Mesenteric fat pad (tissue), 1 donor: ENCODE measurements around the gene IL26. TPM values are rescaled to one million over a fixed set of nuclear protein-coding genes. Genes with fewer than 3 reads are reported as not detected.

Source experiments
- DNase-seq: peaks from one replicate; pipeline ENCODE4 v3.0.0-alpha.2; 2020; ENCODE audit warnings: low spot score
- total RNA-seq: library from RNA; stranded (reverse); fragmentation: NEBNext Ultra II Directional; extraction: Animal tissue kit (Norgen Biotek cat#: 25700); gene quantifications from one replicate; pipeline ENCODE4 v1.2.1, GENCODE V29; 2021
- donor health status: DM: yes; HTN: yes; CAD: no.

IL26 gene
- total RNA-seq, 1 donor from 2014 or later = not detected

DNA sequence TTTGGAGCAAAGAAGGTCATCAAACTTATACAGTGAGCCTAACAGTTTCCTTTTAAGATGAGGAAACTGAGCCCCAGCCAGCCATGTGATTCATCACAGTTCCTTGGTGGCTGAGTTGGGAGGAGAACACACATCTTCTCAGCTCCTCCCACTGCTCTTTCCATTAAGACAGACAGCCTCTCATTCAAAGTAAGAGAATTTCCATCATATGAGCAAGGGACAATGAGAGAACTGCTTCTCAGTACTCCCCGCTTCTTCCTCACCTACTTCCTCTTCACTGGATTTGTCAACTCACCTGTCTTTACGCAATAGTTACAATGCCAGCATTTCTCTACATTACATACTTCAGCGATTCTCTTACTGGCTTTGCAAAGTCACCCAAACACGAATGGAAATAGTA, 68.2 kb downstream of the IL26 start:
- DNase-seq = no peak

DNA sequence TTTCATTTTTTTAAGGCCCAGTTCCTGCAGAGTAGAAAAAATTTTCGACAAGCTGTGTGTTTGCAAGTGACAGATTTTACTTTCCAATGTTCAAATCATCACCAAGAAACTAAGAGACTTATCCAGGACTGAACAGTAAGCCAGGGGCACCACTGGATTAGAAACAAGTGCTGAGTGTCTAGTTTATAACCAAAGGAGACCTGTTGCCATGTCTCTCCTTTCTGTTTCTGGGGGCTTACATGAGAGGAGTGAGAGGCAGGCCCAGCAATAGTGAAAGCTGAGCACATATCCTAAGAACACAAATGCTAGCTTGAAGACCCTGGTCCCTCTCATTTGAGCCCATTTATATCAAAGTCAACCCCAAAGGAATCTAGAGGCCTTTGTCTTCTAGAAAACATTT, 69.0 kb downstream of the IL26 start:
- DNase-seq = no peak

DNA sequence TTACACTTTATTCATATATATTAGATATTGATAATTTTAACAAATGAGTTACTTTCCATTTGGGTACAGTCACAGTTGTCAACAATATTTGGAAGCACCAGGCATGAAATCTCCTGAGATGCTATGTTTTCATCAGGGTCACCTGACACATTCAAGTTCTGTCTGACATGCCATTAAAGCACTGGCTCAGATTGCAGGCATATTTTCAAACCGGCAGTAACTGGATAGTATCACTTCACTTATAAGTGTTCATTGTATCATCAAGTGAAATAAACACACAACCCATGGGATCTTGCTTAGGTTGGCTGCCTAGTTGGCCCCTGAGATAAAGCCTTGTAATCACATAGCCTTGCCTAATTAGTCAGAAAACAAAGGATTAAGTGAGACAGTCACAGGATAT, 70.8 kb downstream of the IL26 start:
- DNase-seq = no peak

Other genes starting within 250 kb of the IL26 start
- not detected for gene IFNG-AS1, start 236.4 kb downstream of the IL26 start, total RNA-seq
- gene IFNG, start 66.1 kb downstream of the IL26 start, total RNA-seq = not detected
- gene IL22, start 27.8 kb upstream of the IL26 start, total RNA-seq = not detected
- gene MDM1, start 106.6 kb upstream of the IL26 start, total RNA-seq = 14.9 TPM